ENCODE results near the gene PPP3CB.

The PPP3CB gene

DNA sequence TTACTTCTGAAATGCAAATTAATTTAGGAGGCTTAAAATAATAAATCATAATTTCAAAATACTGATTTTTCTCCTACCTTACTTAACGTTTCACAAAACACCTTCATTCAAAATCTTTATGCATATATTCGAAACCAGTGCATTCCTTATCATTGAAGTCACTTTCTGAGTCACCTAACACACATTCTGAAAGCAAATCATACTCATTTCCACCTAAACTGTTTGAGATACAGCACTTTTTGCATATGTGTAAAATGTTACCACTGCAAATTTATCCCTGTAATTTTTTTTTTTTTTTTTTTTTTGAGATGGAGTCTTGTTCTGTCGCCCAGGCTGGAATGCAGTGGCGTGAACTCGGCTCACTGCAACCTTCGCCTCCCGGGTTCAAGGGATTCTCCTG, 15.7 kb downstream of the PPP3CB start:
- DNase-seq (ENCODE audit: low read depth) = no peak

- no peak for DNase-seq (ENCODE audit: low read depth)
Measured at GRCh38 chr10:73478636-73479035, 17.2 kb downstream of the PPP3CB start.

DNA sequence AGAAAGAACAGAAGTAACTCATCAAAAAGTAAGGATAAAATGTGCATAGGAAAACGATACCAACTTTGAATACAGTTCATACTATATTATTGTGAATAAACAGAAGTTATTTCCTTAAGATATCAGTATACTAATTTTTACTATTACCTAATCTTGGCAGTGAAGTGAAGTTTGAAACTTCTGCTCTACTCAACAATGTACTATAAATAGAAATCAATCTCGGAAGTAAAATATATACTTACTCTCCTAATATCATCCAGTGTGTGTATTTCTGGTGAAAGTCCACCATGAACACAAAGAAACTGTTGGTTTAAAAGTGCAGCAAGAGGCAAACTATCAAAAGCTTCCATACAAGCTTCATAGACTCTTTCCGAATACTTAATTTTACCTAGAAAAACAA, 24.6 kb downstream of the PPP3CB start:
- no peak for DNase-seq (ENCODE audit: low read depth)

DNA sequence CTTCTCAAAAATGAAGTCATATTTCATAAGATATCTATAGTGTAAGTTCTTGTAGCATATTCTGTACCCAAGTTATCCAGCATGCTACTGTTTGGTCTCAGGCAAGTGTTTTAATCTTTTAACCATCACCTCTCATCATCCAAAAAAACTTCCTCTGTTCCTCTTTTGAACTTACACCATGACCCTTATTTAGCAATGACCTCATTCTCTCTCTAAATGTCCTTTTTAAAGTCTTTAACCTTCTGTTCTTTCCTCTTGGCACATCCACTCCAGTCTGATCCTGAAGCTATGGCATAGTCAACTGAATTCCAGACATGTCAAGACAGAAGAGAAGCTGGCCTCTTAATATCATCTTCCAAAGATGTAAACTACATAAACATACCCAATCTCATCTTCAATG, 26.2 kb downstream of the PPP3CB start:
- no peak for DNase-seq (ENCODE audit: low read depth)

GRCh38 chr10:73467206-73467605, 28.6 kb downstream of the PPP3CB start:
- no peak for DNase-seq (ENCODE audit: low read depth)

DNA sequence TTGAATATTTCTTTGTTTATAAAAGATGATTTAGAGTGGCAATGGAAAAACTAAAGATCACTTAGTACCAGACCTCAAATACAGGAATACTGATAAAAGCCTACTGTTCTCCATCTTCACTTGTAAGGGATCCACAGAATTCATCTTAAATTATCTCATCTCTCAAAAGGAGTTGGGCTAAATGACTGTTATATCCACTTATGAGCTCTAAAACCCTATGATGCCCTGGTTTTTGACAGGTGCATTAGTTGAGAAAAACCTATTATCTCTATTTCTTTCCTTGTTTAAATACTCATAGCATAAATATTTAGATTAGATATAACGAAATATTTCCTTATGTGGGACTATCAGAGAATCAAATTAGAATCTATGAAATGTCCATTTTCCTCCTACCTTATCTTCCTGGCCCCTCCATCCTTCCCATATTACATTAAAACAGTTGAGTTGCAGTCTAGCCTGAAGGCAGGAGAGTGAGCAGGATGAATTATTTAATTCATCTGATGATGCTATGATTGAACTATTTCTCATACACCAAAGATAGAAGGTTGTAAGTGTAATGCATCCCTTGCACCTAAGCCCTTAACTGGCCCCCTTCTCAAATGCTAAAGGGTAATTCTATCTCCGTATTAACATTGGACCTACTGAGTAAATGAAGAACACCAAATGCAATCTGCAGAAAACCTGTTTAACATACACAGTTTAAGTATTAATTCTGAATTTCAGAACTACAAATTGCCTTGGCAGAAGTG, 29.7 kb downstream of the PPP3CB start:
- DNase-seq (ENCODE audit: low read depth) = no peak

DNA sequence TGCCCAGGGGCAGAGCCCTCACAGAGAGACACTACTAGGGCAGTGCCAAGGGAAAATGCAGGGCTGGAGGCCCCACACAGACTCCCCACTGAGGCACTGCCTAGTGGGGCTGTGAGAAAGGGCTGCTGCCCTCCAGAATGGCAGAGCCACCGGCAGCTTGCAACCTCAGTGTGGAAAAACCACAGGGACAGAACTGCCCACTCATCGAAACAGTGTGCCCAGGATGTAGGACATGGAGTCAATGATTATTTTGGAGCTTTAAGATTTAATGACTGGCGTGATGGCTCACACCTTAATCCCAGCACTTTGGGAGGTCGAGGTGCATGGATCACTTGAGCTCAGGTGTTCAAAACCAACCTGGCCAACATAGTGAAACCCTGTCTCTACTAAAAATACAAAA, 34.9 kb downstream of the PPP3CB start:
- DNase-seq (ENCODE audit: low read depth) = no peak

- no peak for DNase-seq (ENCODE audit: low read depth)
Measured at GRCh38 chr10:73459683-73460314, 36.0 kb downstream of the PPP3CB start.

DNA sequence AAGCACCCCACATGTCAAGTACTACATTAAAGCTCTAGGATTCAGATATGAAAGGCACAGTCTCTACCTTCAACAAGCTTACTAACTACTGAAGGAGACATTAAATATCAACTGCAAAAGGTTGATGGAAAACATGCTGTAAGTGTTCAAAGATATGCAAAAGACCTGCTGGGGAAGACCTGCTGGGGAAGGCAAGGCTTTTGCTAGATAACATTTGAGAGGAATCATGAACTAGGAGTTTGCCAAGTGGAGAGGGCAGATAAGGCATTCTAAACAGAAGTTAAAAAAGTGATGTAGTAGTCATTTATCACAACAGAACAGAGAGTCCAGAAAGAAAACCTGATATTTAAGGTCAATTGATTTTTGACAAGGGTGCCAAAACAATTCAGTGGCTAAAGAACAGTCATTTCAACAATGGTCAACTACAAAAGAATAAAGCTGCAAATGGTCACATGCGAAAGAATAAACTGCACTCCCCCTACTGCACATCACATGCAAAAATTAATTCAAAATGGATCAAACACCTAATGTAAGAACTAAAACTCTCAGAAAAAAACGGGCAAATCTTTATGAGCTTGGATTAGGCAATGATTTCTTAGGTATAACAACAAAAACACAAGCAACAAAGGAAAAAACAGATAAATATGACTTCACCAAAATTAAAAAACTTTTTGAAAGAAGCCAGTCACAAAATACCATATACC, 39.5 kb downstream of the PPP3CB start:
- DNase-seq (ENCODE audit: low read depth) = no peak

DNA sequence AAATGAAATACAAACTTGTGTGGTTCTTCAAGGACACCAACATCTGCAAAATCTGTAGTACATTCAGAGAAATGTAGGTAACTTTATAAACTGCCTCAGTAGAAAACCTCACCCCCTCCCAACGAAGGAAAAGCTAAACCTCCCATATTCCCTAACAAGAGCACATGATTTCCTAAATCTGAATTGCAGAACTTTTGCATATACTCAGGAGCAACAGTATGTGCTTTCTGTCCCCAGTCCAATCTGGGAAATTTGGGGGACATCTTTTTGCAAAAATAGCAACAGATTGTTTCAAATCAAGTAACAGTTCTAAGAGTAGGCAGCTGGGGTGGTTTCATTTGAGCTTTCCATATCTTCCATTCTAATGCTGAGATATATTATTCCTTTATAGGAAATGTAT, 46.7 kb downstream of the PPP3CB start:
- DNase-seq (ENCODE audit: low read depth) = no peak

DNA sequence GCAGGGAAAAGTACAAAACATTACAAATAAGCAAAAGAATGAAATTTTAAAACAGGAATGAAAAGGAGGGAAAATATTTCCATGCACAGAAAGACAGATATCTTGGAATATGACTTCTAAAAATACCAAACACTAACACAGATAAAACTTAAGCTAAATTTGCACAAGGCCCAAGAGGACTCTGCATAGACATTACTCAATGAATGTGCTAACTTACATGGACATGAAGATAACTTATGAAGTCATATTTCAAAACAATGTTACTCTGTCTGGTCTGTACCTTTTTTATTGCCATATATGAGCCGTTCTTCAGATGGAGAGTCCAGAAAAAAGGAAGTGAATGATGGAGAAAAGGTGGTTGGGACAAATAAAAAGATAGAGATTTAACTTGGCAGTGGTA, 47.4 kb downstream of the PPP3CB start:
- DNase-seq (ENCODE audit: low read depth) = no peak

DNA sequence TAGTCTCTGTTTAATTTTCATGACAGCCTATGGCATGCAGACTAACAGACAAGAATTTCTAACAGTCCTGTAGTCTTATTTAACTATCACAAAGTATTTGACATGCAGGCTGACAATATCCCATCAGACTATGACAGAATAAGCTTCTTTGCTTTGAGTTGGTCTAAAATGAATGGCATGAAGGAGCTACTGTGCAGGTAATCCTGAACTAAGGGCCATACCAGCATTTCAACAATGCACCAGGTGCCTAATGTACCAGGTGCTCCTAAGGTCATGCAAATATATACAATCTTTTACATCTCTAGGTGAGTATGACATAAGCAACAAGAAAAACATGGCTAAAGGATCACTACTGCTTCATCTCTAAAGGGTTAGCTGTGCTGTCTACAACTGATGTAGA, 48.9 kb downstream of the PPP3CB start:
- DNase-seq (ENCODE audit: low read depth) = no peak

DNA sequence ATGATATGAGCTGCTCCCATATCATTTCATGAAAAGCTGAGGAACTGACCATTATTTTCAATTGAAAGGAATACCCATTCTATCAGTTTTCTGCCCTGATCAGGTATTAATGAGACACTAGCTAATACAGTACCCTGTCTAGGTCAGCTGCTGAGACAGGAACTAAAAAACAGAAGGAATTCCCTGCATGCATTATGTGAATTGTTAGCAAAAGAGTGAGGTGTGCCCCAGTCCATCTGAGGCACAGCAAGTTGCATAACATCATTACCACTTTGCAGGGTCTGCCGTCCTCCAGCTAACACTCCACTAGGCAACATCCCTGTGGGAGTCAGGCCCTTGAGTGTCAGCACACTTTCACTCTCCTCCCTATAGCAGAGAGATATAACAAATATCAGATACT, 51.4 kb downstream of the PPP3CB start:
- DNase-seq (ENCODE audit: low read depth) = no peak

GRCh38 chr10:73439605-73440312, 56.1 kb downstream of the PPP3CB start:
- peak; percentile 69 for DNase-seq (ENCODE audit: low read depth)

GRCh38 chr10:73439055-73439454, 56.8 kb downstream of the PPP3CB start:
- DNase-seq (ENCODE audit: low read depth) = peak; percentile 31

DNA sequence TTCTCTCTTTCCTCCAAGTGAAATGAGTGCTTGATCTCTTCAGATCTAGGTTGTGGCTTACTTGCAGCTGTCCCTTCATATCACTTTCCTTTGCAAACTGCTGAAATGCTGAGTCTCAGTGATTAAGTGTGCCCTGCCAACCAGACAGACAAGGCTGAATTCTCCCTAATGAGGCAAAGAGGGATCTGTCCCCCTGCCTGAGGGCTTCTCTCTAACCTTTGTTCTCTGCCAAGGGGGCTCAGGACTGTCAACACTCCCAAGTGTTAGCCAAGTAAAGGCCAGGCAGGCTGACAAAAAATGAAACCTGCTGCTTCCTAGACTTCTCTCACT, 62.3 kb downstream of the PPP3CB start, which contains the start of gene MSS51:
TSS of gene MSS51 (minus strand) at position 24 of the 330 bp plus-strand sequence. CDS start 5,277 bp downstream, outside the sequence.
- no peak for DNase-seq (ENCODE audit: low read depth)

GRCh38 chr10:73432646-73433537, 62.9 kb downstream of the PPP3CB start:
- DNase-seq (ENCODE audit: low read depth) = no peak

GRCh38 chr10:73426318-73426717, 69.5 kb downstream of the PPP3CB start:
- DNase-seq (ENCODE audit: low read depth) = no peak

DNA sequence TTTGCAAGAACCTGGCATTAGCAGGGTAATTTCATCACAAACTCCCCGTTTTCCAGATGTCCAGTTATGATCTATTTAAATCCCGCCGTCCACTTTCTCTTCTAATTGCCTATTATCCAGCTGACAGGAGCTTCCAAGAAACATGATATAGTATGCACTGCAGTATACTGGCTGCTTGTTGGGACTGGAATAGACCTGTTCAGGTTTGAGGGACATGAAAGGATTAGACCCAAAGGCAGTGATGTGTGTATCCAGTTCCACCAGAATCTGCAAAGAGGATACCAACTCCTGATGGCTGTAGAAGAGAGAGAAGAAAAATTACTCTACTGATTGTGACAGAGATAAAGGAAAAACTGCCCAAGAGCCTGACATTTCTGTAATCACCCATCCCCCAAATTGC, 71.3 kb downstream of the PPP3CB start:
- no peak for DNase-seq (ENCODE audit: low read depth)

- DNase-seq (ENCODE audit: low read depth) = no peak
Measured at GRCh38 chr10:73423309-73423708, 72.5 kb downstream of the PPP3CB start.

- no peak for DNase-seq (ENCODE audit: low read depth)
Measured at GRCh38 chr10:73416571-73416970, 79.3 kb downstream of the PPP3CB start.
